Myocyte (in vitro differentiated cells): Measurements from ENCODE around the gene FBXO21. TPM values are rescaled to one million over a fixed set of nuclear protein-coding genes. Genes with fewer than 3 reads are reported as not detected.

Source experiments
- total RNA-seq: library from RNA; depleted of rRNA; stranded (reverse); fragments of >200 nt; gene quantifications from 2 replicates; pipeline ENCODE4 v1.2.3, GENCODE V29; 2014

Gene FBXO21
- total RNA-seq, 1 donor from 2014 or later, result 38.4 TPM

Other genes starting within 250 kb of the FBXO21 start
- gene TESC, start 91.1 kb downstream of the FBXO21 start, total RNA-seq, result not detected in 2 replicates
- not detected in 2 replicates for gene NOS1, start 171.2 kb upstream of the FBXO21 start, total RNA-seq